Gastroesophageal sphincter (tissue), 3 donors: ENCODE data around the gene DRC1.

ENCODE experiments used
- POLR2A ChIP-seq, 2 donors: fragments of 450-650 bp; IDR thresholded peaks; one replicate each; pipeline ENCODE4 v1.6.1; 2017; ENCODE audit warnings: antibody characterized with exemption in 2 of 2, mild to moderate bottlenecking in 2 of 2, moderate library complexity in 1 of 2
- POLR2AphosphoS5 ChIP-seq: sonication (generic); formaldehyde crosslinking; IDR thresholded peaks from one replicate; pipeline ENCODE4 v1.6.1; 2017; ENCODE audit warnings: antibody characterized with exemption
- TF ChIP-seq, protein P1 (sequence below), 4 experiments: fragments of 200-600 bp in 2 of 4; fragments of 450-650 bp in 2 of 4; sonication (generic) in 1 of 4; IDR thresholded peaks; one replicate each; pipeline ENCODE4 v1.5.1; 2017 to 2019; ENCODE audit warnings: antibody characterized with exemption in 4 of 4, mild to moderate bottlenecking in 2 of 4, moderate library complexity in 2 of 4

DNA sequence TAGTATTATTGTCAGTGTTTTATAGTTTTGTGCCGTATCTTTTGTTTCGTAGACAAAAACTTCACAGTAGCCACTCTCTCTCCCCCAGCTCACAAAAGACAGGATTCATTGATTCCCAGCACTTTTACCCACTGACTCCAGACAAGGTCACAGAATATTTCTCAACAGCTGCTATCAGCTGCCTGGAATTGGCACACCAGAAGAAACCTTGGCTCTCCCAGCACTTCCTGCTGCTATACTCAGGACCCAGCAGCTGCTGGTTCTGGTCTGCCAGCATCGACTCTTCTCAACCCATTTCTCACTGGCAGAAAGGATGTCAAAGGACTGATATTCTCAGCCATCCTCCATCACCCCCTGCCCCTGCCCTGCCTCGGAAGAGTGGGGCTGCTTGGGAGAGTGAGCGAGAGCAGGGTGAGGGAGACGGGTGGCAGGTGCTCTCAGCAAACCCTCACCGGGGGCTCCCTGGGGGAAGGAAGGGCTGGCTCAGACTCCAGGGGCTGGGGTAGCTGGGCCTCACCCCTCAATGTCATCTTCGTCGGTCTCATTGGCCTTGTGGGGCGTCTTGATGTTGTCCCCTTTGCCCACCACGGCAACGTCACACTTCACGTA, 82.3 kb downstream of the DRC1 start:
- TF ChIP-seq POLR2AphosphoS5 (no peak), POLR2A (IDR thresholded peaks at IDR 0.05) (no peak)
- TF ChIP-seq, protein P1, sequence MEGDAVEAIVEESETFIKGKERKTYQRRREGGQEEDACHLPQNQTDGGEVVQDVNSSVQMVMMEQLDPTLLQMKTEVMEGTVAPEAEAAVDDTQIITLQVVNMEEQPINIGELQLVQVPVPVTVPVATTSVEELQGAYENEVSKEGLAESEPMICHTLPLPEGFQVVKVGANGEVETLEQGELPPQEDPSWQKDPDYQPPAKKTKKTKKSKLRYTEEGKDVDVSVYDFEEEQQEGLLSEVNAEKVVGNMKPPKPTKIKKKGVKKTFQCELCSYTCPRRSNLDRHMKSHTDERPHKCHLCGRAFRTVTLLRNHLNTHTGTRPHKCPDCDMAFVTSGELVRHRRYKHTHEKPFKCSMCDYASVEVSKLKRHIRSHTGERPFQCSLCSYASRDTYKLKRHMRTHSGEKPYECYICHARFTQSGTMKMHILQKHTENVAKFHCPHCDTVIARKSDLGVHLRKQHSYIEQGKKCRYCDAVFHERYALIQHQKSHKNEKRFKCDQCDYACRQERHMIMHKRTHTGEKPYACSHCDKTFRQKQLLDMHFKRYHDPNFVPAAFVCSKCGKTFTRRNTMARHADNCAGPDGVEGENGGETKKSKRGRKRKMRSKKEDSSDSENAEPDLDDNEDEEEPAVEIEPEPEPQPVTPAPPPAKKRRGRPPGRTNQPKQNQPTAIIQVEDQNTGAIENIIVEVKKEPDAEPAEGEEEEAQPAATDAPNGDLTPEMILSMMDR (IDR thresholded peaks at IDR 0.05), result no peak
